ENCODE data around the gene PANX1. TPM values are rescaled to one million over a fixed set of nuclear protein-coding genes. Genes with fewer than 3 reads are reported as not detected.

PANX1 gene
- total and polyA plus RNA-seq, 2 experiments from 2014 or later = 9.5 to 40.8 TPM

DNA sequence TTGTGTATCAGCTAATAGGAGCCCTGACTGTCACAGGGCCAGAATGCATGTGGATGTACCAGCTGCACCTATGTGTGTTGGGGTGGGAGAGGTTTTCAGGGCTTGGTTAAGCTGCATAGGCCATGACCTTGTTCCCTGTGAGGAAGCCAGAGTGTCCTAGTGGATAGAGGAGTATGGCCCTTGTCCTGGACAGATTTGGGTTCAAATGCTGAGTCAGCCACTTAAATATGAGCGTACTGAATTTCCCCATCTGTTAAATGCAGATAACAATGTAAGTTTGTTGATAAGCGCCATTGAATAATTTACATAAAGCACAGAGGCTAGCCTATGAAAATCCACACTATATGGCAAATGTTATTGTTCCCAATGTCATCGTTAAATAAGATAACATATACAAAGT, 74.4 kb downstream of the PANX1 start (continued):
- TF ChIP-seq, protein P1, sequence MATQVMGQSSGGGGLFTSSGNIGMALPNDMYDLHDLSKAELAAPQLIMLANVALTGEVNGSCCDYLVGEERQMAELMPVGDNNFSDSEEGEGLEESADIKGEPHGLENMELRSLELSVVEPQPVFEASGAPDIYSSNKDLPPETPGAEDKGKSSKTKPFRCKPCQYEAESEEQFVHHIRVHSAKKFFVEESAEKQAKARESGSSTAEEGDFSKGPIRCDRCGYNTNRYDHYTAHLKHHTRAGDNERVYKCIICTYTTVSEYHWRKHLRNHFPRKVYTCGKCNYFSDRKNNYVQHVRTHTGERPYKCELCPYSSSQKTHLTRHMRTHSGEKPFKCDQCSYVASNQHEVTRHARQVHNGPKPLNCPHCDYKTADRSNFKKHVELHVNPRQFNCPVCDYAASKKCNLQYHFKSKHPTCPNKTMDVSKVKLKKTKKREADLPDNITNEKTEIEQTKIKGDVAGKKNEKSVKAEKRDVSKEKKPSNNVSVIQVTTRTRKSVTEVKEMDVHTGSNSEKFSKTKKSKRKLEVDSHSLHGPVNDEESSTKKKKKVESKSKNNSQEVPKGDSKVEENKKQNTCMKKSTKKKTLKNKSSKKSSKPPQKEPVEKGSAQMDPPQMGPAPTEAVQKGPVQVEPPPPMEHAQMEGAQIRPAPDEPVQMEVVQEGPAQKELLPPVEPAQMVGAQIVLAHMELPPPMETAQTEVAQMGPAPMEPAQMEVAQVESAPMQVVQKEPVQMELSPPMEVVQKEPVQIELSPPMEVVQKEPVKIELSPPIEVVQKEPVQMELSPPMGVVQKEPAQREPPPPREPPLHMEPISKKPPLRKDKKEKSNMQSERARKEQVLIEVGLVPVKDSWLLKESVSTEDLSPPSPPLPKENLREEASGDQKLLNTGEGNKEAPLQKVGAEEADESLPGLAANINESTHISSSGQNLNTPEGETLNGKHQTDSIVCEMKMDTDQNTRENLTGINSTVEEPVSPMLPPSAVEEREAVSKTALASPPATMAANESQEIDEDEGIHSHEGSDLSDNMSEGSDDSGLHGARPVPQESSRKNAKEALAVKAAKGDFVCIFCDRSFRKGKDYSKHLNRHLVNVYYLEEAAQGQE (IDR thresholded peaks at IDR 0.05; ENCODE audit: unreplicated experiment) = no peak
- no peak for TF ChIP-seq POLR2AphosphoS5 (IDR thresholded peaks at IDR 0.05; ENCODE audit: low read depth)
- TF ChIP-seq STAT1 (IDR thresholded peaks at IDR 0.05; ENCODE audit: unreplicated experiment) = no peak
- TF ChIP-seq EZH2 (IDR thresholded peaks at IDR 0.05; ENCODE audit: low read depth, unreplicated experiment) = no peak
- no peak for TF ChIP-seq CREB1 (CRISPR knock-in tag; IDR thresholded peaks at IDR 0.05; ENCODE audit: low read depth)
- no peak for TF ChIP-seq NANOG (IDR thresholded peaks at IDR 0.05; ENCODE audit: borderline replicate concordance)
- no peak for TF ChIP-seq ZNF331 (CRISPR knock-in tag; IDR thresholded peaks at IDR 0.05; ENCODE audit: low read depth)
- TF ChIP-seq, protein P2, sequence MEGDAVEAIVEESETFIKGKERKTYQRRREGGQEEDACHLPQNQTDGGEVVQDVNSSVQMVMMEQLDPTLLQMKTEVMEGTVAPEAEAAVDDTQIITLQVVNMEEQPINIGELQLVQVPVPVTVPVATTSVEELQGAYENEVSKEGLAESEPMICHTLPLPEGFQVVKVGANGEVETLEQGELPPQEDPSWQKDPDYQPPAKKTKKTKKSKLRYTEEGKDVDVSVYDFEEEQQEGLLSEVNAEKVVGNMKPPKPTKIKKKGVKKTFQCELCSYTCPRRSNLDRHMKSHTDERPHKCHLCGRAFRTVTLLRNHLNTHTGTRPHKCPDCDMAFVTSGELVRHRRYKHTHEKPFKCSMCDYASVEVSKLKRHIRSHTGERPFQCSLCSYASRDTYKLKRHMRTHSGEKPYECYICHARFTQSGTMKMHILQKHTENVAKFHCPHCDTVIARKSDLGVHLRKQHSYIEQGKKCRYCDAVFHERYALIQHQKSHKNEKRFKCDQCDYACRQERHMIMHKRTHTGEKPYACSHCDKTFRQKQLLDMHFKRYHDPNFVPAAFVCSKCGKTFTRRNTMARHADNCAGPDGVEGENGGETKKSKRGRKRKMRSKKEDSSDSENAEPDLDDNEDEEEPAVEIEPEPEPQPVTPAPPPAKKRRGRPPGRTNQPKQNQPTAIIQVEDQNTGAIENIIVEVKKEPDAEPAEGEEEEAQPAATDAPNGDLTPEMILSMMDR (conservative IDR thresholded peaks at IDR 0.05; ENCODE audit: low read depth in 2 of 2) = no peak
- no peak for TF ChIP-seq JUNB (IDR thresholded peaks at IDR 0.05; ENCODE audit: unreplicated experiment)
- no peak for TF ChIP-seq EZH2phosphoT487 (IDR thresholded peaks at IDR 0.05; ENCODE audit: unreplicated experiment)

DNA sequence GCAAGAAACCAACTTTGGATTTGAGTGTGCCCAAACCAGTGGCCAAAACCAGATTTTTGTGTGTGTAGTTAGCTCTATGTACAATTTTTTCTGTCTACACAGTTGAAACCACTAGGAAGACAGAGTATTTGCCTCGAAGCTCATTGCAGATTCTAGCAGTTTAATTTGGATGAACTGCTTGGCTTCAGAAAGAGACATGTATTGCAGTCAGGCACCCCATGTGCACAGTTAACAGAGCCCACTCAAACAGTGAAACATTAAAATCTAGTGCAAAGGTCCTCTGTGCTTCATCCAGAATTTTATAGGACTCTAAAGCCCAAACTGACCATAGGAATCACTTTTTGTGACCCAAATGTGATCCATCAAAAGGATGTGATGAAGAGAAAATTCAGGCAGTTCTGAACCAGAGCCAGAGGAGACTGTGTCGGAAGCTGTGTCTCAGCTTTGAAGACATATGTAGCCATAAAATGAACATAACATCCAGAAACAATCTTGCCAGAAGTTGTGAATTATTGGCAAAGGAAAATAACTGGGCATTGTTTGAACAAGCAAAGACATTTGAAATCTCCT, 82.7 kb downstream of the PANX1 start:
- Mint-ChIP-seq H3K9me3 (no peaks in the 10 kb centered on the region), H3K27ac (no peak overlapping the region), H3K36me3 (ENCODE audit: low read depth) (no peaks in the 10 kb centered on the region), H3K4me1 (no peaks in the 10 kb centered on the region), H3K4me3 (no peak overlapping the region), H3K27me3 (ENCODE audit: insufficient read depth, low read depth, poor library complexity) (peaks cover 4% of the 10 kb centered on the region)
- no peak overlapping the region for H3K4me3 ChIP-seq
- no peaks in the 10 kb centered on the region for H3K27me3 ChIP-seq (ENCODE audit: insufficient read depth)
- H3K79me2 ChIP-seq (replicated peaks; ENCODE audit: insufficient read depth) = no peaks in the 10 kb centered on the region
- no peak overlapping the region for H3K27ac ChIP-seq (ENCODE audit: low read depth)
- no peaks in the 10 kb centered on the region for H3K4me1 ChIP-seq (ENCODE audit: insufficient read depth)
- no peak overlapping the region for H2AFZ ChIP-seq
- no peak for TF ChIP-seq JUNB (IDR thresholded peaks at IDR 0.05; ENCODE audit: unreplicated experiment)
- TF ChIP-seq, protein P3, sequence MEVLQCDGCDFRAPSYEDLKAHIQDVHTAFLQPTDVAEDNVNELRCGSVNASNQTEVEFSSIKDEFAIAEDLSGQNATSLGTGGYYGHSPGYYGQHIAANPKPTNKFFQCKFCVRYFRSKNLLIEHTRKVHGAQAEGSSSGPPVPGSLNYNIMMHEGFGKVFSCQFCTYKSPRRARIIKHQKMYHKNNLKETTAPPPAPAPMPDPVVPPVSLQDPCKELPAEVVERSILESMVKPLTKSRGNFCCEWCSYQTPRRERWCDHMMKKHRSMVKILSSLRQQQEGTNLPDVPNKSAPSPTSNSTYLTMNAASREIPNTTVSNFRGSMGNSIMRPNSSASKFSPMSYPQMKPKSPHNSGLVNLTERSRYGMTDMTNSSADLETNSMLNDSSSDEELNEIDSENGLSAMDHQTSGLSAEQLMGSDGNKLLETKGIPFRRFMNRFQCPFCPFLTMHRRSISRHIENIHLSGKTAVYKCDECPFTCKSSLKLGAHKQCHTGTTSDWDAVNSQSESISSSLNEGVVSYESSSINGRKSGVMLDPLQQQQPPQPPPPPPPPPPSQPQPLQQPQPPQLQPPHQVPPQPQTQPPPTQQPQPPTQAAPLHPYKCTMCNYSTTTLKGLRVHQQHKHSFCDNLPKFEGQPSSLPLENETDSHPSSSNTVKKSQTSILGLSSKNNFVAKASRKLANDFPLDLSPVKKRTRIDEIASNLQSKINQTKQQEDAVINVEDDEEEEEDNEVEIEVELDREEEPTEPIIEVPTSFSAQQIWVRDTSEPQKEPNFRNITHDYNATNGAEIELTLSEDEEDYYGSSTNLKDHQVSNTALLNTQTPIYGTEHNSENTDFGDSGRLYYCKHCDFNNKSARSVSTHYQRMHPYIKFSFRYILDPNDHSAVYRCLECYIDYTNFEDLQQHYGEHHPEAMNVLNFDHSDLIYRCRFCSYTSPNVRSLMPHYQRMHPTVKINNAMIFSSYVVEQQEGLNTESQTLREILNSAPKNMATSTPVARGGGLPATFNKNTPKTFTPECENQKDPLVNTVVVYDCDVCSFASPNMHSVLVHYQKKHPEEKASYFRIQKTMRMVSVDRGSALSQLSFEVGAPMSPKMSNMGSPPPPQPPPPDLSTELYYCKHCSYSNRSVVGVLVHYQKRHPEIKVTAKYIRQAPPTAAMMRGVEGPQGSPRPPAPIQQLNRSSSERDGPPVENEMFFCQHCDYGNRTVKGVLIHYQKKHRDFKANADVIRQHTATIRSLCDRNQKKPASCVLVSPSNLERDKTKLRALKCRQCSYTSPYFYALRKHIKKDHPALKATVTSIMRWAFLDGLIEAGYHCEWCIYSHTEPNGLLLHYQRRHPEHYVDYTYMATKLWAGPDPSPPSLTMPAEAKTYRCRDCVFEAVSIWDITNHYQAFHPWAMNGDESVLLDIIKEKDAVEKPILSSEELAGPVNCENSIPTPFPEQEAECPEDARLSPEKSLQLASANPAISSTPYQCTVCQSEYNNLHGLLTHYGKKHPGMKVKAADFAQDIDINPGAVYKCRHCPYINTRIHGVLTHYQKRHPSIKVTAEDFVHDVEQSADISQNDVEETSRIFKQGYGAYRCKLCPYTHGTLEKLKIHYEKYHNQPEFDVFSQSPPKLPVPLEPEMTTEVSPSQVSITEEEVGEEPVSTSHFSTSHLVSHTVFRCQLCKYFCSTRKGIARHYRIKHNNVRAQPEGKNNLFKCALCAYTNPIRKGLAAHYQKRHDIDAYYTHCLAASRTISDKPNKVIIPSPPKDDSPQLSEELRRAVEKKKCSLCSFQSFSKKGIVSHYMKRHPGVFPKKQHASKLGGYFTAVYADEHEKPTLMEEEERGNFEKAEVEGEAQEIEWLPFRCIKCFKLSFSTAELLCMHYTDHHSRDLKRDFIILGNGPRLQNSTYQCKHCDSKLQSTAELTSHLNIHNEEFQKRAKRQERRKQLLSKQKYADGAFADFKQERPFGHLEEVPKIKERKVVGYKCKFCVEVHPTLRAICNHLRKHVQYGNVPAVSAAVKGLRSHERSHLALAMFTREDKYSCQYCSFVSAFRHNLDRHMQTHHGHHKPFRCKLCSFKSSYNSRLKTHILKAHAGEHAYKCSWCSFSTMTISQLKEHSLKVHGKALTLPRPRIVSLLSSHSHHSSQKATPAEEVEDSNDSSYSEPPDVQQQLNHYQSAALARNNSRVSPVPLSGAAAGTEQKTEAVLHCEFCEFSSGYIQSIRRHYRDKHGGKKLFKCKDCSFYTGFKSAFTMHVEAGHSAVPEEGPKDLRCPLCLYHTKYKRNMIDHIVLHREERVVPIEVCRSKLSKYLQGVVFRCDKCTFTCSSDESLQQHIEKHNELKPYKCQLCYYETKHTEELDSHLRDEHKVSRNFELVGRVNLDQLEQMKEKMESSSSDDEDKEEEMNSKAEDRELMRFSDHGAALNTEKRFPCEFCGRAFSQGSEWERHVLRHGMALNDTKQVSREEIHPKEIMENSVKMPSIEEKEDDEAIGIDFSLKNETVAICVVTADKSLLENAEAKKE (CRISPR knock-in tag; IDR thresholded peaks at IDR 0.05) = no peak
- no peak for TF ChIP-seq ETS1 (IDR thresholded peaks at IDR 0.05)
- no peaks in the 10 kb centered on the region for H3F3A ChIP-seq (replicated peaks; ENCODE audit: low read depth)
- no peaks in the 10 kb centered on the region for H4K20me1 ChIP-seq (replicated peaks; ENCODE audit: insufficient read depth)
- ATAC-seq (no peak), DNase-seq (ENCODE audit: low spot score) (no peak)
- H3K9me2 ChIP-seq (ENCODE audit: insufficient read depth) = no peaks in the 10 kb centered on the region
- no peak overlapping the region for H3K4me2 ChIP-seq
- H3K36me3 ChIP-seq (ENCODE audit: insufficient read depth) = no peaks in the 10 kb centered on the region

Data from GM23338 (cell line).